AG09319 (cell line): ENCODE results near the gene EMX1.

Experiments used
- DNase-seq: peaks from one replicate; pipeline ENCODE4 v3.0.0-alpha.2; 2010; ENCODE audit warnings: low read depth; ENCODE audit errors: extremely low read depth
- TF ChIP-seq, protein P1 (sequence below): IDR thresholded peaks from 2 replicates; pipeline ENCODE4 v1.5.1; 2011; ENCODE audit warnings: low read depth, mild to moderate bottlenecking, inconsistent platforms, low read length, moderate library complexity

Gene EMX1

DNA sequence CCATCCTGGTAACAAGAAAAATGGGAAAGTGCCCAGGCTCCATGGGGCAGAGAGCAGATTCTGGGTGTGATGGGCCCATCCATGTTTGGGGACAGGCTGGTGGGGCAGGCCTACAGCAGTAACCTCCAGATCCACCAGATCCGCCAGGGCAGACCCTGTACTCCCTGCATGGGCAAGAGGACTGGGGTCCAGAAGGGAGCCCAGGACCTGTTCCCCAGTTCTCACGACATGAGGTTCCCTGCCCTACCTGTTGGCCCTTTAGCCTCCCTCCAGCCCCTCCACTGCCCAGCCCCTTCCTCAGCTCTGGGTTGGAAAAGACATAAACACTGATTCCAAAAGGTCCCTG, 38.7 kb downstream of the EMX1 start:
- no peak for DNase-seq
- TF ChIP-seq, protein P1, sequence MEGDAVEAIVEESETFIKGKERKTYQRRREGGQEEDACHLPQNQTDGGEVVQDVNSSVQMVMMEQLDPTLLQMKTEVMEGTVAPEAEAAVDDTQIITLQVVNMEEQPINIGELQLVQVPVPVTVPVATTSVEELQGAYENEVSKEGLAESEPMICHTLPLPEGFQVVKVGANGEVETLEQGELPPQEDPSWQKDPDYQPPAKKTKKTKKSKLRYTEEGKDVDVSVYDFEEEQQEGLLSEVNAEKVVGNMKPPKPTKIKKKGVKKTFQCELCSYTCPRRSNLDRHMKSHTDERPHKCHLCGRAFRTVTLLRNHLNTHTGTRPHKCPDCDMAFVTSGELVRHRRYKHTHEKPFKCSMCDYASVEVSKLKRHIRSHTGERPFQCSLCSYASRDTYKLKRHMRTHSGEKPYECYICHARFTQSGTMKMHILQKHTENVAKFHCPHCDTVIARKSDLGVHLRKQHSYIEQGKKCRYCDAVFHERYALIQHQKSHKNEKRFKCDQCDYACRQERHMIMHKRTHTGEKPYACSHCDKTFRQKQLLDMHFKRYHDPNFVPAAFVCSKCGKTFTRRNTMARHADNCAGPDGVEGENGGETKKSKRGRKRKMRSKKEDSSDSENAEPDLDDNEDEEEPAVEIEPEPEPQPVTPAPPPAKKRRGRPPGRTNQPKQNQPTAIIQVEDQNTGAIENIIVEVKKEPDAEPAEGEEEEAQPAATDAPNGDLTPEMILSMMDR = no peak

DNA sequence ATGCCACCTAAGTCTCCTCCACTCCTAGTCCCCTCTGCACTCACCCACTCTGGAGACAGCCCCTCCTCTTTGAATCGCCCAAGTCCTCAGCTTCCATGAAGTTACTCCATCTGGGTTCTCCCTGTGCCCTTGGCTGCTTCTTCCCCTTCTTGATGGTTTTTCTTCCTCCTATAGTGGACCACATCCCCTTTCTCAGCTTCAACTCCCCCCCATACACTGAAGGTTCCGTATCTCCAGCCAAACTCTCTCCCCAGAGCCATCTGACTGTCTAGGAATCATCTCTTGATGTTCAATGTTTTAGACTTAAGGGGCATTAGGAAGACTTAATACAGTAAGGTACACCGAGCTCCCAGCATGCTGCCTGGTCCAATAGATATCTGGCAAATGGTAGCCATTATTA, 39.6 kb downstream of the EMX1 start:
- no peak for DNase-seq
- TF ChIP-seq, protein P1 = no peak

DNA sequence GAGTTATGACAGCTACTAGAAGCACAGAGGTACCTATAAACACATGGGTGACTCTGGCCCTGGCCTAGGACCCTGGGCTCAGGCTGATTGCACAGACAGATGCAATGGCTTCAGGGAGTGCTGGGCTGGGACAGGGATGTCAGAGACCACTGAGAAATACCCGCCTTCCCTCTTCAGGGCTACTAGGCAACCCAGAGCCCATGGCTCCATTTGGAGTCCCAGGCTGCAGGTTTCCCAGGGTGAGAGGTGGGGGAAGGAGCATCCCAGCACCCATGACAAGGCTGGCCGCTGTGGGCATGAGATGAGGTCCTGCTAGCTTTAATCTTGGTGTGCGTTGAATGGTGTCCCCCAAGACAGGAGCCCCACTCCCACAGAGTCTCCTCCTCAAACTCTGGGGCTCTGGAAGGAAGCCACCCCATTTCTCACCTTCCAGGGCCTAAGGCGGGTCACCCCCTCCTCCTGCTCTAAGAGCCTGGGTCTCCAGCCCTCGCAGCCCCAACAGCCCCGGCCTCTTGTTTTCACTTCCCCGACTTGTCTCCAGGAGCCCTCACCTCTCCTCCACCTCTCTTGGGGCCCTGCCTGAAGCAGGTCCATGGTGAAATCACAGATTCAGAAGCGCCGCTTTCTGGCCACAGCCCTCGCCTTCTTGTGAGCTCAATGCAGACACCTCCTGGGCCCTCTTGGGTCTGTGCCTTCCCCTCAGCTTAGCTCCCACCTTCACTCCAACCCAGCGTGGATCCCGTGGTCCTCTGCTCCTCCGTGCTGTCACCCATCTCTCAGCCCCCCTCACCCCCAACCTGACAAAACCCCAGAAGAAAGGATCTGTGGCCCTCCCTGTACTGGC, 41.4 kb downstream of the EMX1 start:
- no peak for DNase-seq
- TF ChIP-seq, protein P1 = no peak

DNA sequence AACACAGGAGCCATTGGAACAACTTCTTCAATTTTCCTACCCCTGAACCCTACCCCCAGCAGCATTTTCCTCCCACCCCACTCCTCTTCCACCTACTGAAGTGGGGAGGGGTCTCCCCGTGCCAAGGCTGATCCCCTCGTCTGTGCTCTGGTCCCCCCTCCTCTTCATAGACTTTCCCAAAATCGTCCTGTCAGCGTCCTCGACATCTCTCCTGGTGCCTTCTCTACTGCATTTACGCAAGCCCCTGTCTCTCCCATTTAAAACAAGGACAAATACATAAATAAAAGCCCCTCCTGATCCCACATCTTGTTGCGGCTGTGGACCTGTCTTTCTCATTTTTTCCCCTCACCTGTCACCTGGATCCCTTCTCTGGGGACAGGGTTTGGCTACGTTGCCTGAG, 42.2 kb downstream of the EMX1 start:
- TF ChIP-seq, protein P1 = no peak
- no peak for DNase-seq

DNA sequence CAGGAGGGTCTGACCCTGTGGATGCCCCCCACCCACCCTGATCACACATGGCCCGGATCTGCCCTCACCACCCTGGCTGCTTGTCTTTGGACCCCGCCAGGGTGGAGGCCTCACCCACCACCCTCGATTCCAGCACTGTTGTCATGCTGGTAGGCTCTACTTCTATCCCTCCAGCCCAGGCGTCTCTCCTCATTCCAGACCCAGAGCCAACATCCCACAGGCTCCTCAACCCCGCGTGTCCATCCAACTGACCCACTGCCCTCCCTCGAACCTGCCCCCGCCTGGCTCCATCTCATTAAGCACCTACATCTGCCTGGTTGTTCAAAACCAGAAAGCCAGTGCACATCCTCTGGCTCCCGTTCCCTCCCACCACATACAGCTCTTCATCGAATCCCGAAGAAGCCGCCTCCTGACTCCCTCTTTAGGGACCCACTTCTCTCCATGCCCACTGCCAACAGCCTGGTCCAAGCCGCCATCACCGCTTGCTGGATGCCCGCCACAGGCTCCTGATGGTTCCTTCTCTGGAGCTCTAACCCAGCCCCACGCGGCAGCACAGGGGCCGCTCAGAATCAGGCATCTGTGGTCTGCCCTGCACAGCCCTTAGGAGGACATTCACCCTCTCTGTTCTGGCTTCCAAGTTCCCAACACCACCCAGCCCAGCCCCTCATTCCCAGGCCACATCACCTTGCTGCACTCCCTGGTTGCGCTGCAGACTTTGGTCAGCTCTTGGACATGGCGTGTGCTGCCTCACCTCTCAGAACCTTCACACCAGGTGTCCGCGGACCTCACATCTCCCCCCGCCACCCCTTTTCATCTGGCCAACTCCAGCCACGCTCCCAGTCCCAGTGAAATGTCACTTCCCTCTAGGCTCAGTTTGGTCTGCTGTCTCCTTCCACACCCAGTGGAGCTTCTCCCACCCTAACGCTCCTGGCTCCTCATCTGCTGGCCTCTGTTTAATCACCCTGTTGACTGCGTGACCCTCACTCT, 43.0 kb downstream of the EMX1 start:
- TF ChIP-seq, protein P1 = no peak
- DNase-seq = no peak

DNA sequence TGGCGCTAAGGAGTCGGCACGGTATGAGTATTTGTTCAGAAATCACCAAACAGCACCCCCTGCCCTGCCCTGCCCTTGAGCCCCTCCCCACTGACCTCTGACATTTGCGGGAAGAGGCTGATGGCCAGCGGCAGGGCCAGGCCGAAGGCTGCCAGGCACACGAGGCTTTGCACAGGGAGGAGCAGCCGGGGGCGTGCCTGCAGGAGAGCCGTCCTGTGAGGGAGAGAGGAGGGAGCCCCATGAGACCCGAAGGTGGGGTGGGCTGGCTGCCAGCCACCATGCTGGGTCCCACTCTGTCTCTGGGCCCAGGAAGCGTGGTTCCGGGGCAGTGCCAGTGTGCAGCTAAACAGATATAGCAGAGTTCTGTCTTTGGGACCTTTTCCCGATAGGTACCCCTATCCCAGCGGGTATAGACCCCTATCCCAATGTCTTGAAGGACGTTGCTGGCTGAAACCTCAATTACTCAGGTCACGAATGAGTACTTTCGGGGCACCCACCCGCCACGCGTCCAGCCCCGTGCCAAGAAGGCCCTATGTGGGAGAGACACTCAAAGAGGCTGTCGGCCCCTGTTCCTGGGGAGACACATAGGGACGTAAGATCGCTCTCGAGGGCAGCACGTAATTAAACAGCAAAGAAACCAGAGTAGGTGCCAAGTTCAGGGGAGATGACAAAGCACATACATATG, 43.9 kb downstream of the EMX1 start:
- TF ChIP-seq, protein P1 = no peak

More for the DNA sequence above, 43.9 kb downstream of the EMX1 start:
- DNase-seq = no peak
